ENCODE results near the gene PTPN9. TPM values are rescaled to one million over a fixed set of nuclear protein-coding genes. Genes with fewer than 3 reads are reported as not detected.

PTPN9 gene
- total and polyA plus RNA-seq, 10 of the 15 experiments (the other 5 are each of a cell fraction or from before 2014, with no cell fraction given): 7.8 to 29.1 (median 18.5) TPM

DNA sequence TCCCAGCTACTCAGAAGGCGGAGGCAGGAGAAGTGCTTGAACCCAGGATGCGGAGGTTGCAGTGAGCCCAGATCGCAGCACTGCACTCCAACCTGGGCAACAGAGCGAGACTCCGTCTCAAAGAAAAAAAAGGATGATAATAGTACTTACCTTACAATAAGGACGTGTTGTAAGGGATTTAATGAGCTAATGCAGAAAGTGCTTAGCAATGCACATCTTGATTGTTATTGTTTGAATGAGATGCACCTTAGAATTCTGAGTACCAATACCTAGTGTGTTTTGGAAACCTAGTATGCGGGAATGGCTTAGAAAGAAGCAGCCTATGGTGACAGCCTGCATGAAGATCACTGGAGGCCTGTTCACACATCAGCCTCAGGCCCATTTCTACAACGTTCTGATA, 26.9 kb upstream of the PTPN9 start:
- BruUV-seq (replicated peaks): no TSS peak
- CTCF ChIA-PET: interaction anchor here (1.0 kb wide), 1 partner anchor 13 kb away, joined by 3 read pairs; no protein-coding TSS in a partner anchor
- H3K4me2 ChIP-seq (ENCODE audit: control insufficient read depth, insufficient read depth): no peak overlapping the region
- H4K20me1 ChIP-seq (ENCODE audit: control insufficient read depth, insufficient read depth): no peaks in the 10 kb centered on the region
- H3K36me3 ChIP-seq (ENCODE audit: control insufficient read depth in 2 of 2, insufficient read depth in 2 of 2, low read length in 1 of 2): peaks cover 6 to 24% of the 10 kb centered on the region in 2 experiments
- ATAC-seq: no peak
- H2AFZ ChIP-seq (ENCODE audit: control insufficient read depth, low read depth, low read length): no peak overlapping the region
- POLR2A ChIA-PET: no interaction called here
- RAD21 ChIA-PET (ENCODE audit: unreplicated experiment): no interaction called here
- 97% methylated on average over 8 of the region's 8 CpGs for WGBS (ENCODE audit: insufficient coverage, insufficient replicate concordance, low lambda C conversion rate, missing lambda C conversion rate)
- no peaks in the 10 kb centered on the region for H3K9me3 ChIP-seq (replicated peaks; ENCODE audit: control insufficient read depth, insufficient read depth, low read length)
- H3K27ac ChIP-seq (ENCODE audit: control insufficient read depth, insufficient read depth): no peak overlapping the region
- no peak overlapping the region for H3K4me3 ChIP-seq
- H3K9ac ChIP-seq (ENCODE audit: control insufficient read depth, insufficient read depth, low read length): no peak overlapping the region
- no peaks in the 10 kb centered on the region for H3K27me3 ChIP-seq (replicated peaks in 1 of 2; ENCODE audit: control insufficient read depth in 2 of 2, insufficient read depth in 2 of 2, low read length in 1 of 2)
- H3K79me2 ChIP-seq (ENCODE audit: control insufficient read depth, insufficient read depth, low read length): no peaks in the 10 kb centered on the region
- no peak for DNase-seq (ENCODE audit: low read depth, low spot score)
- intact Hi-C loops (cut with micrococcal nuclease; ENCODE audit: unreplicated experiment) (no loop called here), in situ Hi-C loops (cut with MboI) (no loop called here)
- SMC1A ChIA-PET (ENCODE audit: uncharacterized antibody, unreplicated experiment): interaction anchor here (1.1 kb wide), 1 partner anchor 12 kb away, joined by 3 read pairs; no protein-coding TSS in a partner anchor
- no peaks in the 10 kb centered on the region for H3K4me1 ChIP-seq (ENCODE audit: control insufficient read depth, insufficient read depth, low read length)
- FAIRE-seq: no peak
- TF ChIP-seq ZNF217 (IDR thresholded peaks at IDR 0.05): no peak
- no peak for TF ChIP-seq KAT2A (conservative IDR thresholded peaks at IDR 0.05; ENCODE audit: control insufficient read depth, low read depth, low read length)
- TF ChIP-seq, protein P1, sequence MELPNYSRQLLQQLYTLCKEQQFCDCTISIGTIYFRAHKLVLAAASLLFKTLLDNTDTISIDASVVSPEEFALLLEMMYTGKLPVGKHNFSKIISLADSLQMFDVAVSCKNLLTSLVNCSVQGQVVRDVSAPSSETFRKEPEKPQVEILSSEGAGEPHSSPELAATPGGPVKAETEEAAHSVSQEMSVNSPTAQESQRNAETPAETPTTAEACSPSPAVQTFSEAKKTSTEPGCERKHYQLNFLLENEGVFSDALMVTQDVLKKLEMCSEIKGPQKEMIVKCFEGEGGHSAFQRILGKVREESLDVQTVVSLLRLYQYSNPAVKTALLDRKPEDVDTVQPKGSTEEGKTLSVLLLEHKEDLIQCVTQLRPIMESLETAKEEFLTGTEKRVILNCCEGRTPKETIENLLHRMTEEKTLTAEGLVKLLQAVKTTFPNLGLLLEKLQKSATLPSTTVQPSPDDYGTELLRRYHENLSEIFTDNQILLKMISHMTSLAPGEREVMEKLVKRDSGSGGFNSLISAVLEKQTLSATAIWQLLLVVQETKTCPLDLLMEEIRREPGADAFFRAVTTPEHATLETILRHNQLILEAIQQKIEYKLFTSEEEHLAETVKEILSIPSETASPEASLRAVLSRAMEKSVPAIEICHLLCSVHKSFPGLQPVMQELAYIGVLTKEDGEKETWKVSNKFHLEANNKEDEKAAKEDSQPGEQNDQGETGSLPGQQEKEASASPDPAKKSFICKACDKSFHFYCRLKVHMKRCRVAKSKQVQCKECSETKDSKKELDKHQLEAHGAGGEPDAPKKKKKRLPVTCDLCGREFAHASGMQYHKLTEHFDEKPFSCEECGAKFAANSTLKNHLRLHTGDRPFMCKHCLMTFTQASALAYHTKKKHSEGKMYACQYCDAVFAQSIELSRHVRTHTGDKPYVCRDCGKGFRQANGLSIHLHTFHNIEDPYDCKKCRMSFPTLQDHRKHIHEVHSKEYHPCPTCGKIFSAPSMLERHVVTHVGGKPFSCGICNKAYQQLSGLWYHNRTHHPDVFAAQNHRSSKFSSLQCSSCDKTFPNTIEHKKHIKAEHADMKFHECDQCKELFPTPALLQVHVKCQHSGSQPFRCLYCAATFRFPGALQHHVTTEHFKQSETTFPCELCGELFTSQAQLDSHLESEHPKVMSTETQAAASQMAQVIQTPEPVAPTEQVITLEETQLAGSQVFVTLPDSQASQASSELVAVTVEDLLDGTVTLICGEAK (IDR thresholded peaks at IDR 0.05; ENCODE audit: borderline replicate concordance): no peak
- TF ChIP-seq, protein P2, sequence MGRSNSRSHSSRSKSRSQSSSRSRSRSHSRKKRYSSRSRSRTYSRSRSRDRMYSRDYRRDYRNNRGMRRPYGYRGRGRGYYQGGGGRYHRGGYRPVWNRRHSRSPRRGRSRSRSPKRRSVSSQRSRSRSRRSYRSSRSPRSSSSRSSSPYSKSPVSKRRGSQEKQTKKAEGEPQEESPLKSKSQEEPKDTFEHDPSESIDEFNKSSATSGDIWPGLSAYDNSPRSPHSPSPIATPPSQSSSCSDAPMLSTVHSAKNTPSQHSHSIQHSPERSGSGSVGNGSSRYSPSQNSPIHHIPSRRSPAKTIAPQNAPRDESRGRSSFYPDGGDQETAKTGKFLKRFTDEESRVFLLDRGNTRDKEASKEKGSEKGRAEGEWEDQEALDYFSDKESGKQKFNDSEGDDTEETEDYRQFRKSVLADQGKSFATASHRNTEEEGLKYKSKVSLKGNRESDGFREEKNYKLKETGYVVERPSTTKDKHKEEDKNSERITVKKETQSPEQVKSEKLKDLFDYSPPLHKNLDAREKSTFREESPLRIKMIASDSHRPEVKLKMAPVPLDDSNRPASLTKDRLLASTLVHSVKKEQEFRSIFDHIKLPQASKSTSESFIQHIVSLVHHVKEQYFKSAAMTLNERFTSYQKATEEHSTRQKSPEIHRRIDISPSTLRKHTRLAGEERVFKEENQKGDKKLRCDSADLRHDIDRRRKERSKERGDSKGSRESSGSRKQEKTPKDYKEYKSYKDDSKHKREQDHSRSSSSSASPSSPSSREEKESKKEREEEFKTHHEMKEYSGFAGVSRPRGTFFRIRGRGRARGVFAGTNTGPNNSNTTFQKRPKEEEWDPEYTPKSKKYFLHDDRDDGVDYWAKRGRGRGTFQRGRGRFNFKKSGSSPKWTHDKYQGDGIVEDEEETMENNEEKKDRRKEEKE (IDR thresholded peaks at IDR 0.05): no peak
- TF ChIP-seq, protein P3, sequence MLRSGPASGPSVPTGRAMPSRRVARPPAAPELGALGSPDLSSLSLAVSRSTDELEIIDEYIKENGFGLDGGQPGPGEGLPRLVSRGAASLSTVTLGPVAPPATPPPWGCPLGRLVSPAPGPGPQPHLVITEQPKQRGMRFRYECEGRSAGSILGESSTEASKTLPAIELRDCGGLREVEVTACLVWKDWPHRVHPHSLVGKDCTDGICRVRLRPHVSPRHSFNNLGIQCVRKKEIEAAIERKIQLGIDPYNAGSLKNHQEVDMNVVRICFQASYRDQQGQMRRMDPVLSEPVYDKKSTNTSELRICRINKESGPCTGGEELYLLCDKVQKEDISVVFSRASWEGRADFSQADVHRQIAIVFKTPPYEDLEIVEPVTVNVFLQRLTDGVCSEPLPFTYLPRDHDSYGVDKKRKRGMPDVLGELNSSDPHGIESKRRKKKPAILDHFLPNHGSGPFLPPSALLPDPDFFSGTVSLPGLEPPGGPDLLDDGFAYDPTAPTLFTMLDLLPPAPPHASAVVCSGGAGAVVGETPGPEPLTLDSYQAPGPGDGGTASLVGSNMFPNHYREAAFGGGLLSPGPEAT (IDR thresholded peaks at IDR 0.05; ENCODE audit: low read depth): no peak
- TF ChIP-seq, protein P4, sequence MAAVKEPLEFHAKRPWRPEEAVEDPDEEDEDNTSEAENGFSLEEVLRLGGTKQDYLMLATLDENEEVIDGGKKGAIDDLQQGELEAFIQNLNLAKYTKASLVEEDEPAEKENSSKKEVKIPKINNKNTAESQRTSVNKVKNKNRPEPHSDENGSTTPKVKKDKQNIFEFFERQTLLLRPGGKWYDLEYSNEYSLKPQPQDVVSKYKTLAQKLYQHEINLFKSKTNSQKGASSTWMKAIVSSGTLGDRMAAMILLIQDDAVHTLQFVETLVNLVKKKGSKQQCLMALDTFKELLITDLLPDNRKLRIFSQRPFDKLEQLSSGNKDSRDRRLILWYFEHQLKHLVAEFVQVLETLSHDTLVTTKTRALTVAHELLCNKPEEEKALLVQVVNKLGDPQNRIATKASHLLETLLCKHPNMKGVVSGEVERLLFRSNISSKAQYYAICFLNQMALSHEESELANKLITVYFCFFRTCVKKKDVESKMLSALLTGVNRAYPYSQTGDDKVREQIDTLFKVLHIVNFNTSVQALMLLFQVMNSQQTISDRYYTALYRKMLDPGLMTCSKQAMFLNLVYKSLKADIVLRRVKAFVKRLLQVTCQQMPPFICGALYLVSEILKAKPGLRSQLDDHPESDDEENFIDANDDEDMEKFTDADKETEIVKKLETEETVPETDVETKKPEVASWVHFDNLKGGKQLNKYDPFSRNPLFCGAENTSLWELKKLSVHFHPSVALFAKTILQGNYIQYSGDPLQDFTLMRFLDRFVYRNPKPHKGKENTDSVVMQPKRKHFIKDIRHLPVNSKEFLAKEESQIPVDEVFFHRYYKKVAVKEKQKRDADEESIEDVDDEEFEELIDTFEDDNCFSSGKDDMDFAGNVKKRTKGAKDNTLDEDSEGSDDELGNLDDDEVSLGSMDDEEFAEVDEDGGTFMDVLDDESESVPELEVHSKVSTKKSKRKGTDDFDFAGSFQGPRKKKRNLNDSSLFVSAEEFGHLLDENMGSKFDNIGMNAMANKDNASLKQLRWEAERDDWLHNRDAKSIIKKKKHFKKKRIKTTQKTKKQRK (IDR thresholded peaks at IDR 0.05; ENCODE audit: low read depth, low read length): no peak
- no peak for TF ChIP-seq DPF2 (IDR thresholded peaks at IDR 0.05)
- TF ChIP-seq SREBF2 (IDR thresholded peaks at IDR 0.05; ENCODE audit: low read length): no peak
- no peak for TF ChIP-seq ASH2L (IDR thresholded peaks at IDR 0.05; ENCODE audit: borderline replicate concordance, low read depth)
- TF ChIP-seq ZNF24 (IDR thresholded peaks at IDR 0.05): no peak
- no peak for TF ChIP-seq MYC (IDR thresholded peaks at IDR 0.05; ENCODE audit: insufficient read depth, insufficient read length, insufficient replicate concordance, low read length, severe bottlenecking)
- no peak for TF ChIP-seq IRF4 (IDR thresholded peaks at IDR 0.05; ENCODE audit: low read depth, low read length)
- no peak for TF ChIP-seq RB1 (IDR thresholded peaks at IDR 0.05; ENCODE audit: borderline replicate concordance)
